Sciatic nerve (tissue), 2 donors: ENCODE data around the gene GPR146. TPM values are rescaled to one million over a fixed set of nuclear protein-coding genes. Genes with fewer than 3 reads are reported as not detected.
"Not testable (repeated sequence)": the region's sequence is repeated elsewhere in the genome, so short reads cannot be mapped to it uniquely, and the experiment has no call there.

ENCODE experiments used
- ATAC-seq: fragments of 200-7000 bp; cut with Tn5 transposase; one replicate; pipeline ENCODE4 v1.9.1; 2020; ENCODE audit warnings: mild to moderate bottlenecking, moderate library complexity
- DNase-seq: peaks from one replicate; pipeline ENCODE4 v3.0.0-alpha.2; 2020; ENCODE audit warnings: low spot score
- intact Hi-C: fragments of 100-400 bp; cut with DNase I; formaldehyde crosslinking; loops from one replicate; pipeline ENCODE4 v1.14.2; 2022
- total RNA-seq: library from RNA; stranded (reverse); fragmentation: NEBNext Ultra II Directional; extraction: Animal tissue kit (Norgen Biotek cat#: 25700); gene quantifications from one replicate; pipeline ENCODE4 v1.2.1, GENCODE V29; 2021
- donor health status: DM: no; HTN: no; CAD: no.
- donor health status: DM: no; HTN: no; CAD: no.

GPR146 gene
- total RNA-seq, 1 donor from 2014 or later = 50.5 TPM

DNA sequence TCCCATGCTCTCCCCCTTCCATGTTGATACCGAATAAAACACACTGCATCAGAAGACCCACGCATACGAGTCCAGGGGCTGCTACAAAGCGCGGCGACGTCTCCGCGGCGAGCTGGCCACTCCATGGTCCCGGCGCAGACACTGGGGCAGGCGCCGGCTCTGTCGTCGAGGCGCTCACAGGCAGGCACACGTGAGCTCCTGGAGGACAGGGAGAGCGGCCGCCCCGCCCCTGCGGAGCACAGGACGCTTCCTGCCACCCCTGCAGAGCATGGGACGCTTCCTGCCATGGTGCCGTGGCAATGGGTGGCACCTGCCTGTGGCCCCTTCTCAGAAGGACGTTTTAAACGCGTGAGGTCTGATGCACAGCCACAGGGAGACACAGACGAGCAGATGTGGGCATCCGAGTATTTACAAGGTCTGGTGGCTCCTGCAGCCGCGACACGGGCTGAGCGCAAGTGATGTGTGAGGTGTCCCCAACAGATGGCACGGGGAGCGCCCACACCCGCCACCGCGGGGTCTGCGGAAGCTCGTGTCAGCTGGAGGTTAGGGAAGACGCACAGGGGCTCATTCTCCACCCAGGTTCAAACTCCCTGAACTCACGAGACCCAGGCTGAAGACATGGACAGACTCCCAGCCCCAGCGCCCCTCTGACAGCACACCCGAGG is 21.4 kb upstream of the GPR146 start:
- intact Hi-C loops = no loop called here
- ATAC-seq (no peak), DNase-seq (no peak)

DNA sequence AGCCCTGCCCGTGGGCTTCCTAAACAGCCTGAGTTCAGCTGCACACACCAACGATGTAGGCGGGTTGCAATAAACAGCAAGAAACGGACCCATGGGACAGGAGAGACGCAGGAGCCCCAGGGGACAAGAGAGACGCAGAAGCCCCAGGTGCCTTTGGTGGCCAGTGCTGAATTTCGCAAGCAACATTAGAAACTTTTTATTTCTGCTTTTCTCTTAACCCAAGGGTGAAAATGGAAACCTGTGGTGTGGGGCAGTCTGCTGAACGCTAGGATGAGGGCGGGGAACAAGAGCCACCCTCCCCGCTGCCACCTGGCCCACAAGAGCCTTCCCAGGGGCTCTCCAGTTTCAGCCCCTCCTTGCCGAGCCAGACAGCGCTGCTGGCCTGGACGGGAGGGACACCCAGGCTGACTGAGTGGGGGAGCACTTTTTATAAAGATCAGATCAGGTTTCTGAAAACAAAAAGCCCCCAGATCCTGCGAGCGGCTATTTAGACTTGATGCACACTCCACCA is 20.0 kb upstream of the GPR146 start:
- intact Hi-C loops = no loop called here
- ATAC-seq (no peak), DNase-seq (no peak)

DNA sequence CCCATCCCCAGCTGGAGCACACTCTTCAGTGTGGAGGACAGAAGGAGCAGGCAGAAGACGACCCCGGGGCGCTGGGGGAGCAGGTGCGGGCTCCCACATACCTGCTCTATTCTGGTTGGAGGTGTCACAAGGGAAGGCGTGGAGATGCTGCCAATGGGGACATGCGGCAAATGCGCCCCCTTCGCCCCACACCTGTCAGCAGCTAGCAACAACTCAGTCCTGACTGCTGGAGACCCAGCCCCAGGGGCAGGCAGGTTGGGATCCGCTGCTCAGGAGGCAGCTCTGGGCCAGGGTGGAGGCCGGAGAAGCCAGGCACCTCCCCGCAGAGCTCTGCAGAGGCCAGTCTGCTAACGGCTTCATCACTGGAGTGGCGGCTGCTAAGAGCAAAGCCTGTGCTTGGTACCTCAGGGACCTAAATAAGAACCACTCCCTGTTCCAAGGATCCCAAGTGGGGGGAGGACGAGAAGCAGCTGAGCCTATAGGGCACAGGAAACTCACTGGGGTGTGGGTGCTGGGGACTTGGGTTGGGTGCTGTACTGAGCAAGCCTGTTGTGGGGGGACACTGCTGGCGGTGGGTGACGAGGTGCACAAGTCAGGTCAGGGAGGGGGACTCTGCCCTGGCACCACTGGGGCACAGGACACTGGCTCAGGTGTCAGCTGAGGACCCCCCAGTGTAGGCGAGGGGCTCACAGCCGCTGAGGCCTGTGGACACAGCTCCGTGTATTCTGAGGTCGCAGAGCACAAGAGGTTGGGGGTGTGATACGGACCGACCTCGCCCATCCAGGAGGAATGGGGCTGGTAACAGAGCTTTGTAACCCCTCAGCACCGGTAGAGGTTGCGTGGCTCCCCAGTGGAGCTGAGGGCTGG is 19.2 kb upstream of the GPR146 start:
- intact Hi-C loops = no loop called here
- DNase-seq (no peak), ATAC-seq (no peak)

DNA sequence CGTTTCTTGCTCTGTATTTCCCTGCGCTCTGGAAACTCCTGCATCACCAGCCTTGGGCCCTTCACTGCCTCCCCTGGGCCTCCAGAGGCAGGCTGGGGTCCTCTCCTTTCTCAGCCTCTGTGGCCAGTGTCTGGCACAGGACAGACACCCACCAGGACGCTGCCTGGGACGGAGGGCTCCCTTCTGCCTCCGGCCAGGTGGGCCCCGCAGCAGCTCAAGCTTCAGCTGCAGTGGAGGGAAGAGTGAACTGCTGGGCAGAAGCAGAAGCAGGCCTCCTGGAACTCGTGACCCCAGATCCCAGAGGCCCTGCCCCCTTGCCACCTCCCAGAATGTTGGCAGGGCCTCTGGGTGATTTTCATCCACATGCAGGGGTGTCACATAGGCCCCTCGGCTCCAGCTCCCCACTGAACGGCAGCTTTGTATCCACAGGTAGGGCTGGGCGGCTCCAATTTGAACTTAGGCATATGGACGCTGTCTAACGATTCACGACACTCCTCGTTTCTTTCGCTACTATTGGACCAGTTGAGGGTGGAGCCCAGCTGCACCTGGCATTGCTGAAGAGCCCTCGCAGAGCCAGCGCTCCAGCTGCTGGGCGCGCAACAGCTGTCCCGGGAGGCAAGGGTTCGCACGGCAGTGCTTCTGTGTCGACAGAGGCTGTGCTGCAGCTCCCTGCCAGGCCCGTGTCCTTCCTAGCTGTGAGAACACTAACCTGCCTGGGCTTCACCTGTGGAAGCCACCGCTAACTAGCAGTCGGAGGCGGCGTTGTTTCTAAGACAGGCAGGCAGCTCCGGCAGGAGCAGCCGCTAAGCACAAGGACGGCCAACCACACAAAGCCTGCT is 18.4 kb upstream of the GPR146 start:
- ATAC-seq = no peak

DNA sequence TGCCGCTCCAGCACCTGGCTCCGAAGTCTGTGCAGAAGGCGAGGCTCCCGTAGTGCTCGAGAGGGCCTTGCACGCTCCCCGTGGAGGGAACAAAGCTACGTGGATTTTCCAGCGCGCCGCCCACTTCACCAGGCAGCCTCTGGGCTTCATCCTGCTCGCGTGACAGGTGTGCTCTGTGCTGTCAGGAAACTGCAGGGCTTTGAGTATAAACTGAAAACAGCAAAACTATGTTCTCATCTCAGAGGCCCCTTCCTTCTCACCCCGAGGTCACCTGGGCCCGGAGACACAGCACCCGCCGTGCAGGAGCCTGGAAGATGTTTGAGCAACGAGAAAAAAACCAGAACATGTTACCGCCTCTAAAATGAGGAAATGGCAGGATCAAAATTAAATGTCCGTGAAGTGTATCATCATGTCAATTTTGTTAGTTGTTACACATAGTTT is 17.6 kb upstream of the GPR146 start:
- DNase-seq (no peak), ATAC-seq (no peak)
- intact Hi-C loops = no loop called here

More for the DNA sequence above, 18.4 kb upstream of the GPR146 start:
- DNase-seq = no peak
- intact Hi-C loops = no loop called here

DNA sequence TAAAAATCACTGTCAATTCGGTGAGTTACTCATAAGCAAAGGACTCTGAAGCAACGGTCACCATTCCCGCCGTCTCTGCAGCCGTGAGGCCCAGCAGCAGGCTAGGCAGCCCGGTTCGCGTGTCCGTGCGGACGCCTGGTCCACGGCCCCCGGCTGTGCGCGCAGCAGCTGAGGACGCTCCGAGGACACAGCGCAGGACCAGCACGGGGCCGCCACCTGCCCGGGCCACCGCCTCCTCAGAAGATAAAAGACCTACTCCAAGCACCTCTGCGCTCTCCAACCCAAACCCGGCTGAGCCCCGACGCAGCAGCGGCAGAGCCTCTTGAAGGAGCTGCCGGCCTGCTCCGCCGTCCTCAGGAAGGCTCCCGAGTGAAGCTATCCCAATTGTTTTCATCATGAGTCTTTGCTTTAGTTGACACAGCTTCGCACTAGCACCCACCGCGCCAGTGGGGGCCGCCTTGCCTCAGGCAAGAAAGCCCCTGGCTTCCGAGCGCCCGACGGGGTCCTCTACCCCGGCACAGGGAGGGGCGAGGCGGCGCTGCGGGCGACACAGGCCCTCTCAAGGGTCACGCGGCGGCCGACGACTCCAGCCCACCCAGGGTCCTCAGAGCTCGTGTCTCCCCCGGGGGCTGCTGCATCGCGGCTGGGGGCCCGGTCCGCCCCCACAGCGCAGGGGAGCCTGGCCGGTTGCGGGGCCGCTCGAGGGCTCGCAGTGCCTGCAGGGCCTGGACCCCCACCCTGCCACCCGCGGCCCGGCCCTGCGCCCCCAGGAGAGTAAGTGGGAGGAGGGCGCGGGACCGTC is 16.9 kb upstream of the GPR146 start:
- intact Hi-C loops = no loop called here
- DNase-seq = no peak
- no peak for ATAC-seq

DNA sequence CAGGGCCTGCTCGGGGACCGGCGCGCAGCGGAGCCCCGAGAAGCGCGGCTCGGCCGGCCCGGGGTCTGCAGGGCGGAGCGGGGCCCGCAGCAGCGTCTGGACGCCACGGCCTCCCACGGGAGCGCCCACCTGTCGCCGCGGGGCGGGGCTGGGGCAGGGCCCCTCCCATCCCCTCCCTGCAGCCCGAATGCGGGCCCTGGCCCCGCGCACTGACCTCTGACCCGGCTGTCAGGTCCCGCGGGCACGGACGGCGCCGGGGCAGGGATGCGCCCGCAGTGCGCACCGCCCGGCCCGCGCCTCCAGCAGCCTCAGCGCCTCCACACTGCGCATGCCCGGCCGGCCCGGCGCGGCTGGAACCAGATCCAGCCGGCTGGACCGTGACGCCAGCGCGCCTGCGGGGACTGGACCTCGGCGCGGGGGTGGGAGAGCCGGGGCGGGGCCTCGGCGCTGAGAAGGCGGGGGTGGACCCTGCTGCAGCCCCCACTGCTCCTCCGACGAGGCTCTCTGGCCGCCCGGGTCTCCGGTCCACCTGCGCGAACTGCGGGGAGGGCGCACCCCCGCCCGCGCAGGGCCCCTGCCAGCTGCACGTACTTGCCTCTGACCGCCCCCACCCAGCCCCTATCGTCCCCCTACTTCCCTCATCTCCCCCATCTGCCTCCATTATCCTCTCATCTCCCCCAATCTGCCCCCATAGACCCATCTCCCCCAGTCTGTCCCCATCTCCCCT is 16.1 kb upstream of the GPR146 start:
- intact Hi-C loops = no loop called here
- peak; percentile 96 for DNase-seq
- peak; percentile 94 for ATAC-seq

DNA sequence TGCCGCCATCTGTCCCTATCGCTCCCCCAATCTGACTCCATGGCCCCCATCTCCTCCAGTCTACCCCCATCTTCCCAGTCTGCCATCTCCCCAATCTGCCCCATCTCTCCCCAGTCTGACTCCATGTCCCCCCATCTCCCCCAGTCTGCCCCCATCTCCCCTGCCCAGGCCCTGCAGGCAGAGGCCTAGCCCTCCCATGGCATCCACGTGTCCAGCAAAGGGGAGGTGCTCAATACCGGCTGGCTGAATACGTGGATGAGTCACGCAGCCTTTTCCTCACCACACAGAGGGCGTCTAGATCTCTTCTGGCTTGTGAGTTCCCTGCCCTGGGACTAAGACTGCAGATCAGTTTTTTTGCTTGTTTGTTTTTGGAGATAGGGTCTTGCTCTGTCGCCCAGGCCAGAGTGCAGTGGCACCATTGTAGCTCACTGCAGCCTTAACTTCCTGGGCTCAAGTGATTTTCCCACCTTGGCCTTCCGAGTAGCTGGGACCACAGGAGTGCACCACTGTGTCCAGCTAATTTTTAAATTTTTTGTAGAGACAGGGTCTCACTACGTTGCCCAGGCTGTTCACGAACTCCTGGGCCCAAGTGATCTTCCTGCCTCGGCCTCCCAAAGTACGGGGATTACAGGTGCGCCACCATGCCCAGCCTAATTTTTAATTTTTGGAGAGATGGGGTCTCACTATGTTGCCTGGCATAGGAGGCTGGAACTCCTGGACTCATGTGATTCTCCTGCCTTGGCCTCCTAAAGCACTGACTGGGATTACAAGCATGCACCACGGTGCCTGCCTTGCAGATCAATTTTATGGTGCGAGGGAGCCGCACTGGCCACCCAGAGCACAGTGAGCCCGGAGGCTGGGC is 15.3 kb upstream of the GPR146 start:
- intact Hi-C loops = no loop called here
- ATAC-seq (peak; percentile 93), DNase-seq (peak; percentile 91)

DNA sequence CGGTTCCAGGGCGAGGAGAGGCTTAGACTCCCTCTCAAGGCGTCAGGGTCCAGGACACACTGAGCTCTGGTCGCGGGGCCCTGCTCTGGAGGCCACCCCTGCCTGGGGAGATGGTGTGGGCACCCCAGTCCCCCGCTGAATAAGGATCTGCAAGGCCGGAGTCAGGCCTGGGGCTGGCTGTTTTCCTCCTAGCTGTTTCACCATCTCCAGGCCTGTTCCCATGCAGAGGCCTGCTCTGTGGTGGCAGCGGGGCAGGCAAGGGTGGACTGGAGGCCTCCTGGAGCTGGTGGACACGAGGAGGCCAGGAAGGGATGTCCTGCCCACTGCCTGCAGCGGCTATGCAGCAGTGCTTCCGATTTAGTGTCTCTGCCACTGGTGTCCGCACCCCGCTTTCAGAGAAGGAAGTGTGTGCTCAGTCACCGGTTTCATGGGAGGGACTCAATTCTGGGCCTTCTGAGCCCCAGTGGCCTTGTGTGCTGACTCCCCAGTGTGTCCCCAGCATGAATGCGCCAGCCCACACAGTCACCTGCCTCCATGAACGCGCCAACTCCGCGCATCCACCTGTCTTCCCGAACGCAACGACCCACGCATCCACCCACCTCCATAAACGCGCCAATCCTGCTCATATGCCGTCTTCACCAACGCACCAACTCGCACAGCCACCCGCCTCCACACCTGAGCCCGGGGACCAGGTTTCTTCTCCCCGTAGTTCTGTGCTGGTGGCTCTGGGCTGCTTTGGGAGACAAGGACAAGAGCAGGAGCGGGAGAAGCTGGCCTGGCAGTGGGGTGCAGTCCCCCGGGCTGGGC is 14.5 kb upstream of the GPR146 start:
- ATAC-seq (no peak), DNase-seq (no peak)
- intact Hi-C loops = no loop called here

DNA sequence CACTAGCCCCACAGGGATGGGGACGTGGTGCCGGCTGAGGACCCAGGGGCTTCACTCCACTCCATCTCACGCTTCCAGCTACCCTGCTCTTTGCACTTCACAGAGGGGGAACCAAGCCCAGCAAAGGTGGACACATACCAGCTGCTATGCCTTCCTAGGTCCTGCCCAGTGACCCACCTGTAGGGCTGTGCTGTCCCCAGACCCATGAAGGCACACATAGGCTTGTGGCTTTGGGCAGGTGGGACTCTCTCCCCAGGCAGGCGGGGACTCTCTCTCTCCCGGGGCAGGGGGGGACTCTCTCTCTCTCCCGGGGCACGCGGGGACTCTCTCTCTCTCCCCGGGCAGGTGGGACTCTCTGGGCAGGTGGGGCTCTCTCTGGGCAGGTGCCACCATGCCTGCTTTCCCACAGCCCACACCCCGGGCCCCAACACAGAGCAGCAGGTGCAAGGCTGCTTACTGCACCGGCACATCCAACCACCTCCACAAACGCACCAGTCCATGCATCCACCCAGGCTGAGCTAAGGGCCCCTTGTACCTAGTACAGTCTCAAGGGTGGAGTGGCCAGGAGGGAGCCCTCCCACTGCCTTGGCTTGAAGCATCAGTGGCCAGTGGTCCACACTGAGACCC is 13.8 kb upstream of the GPR146 start:
- ATAC-seq (no peak), DNase-seq (no peak)
- intact Hi-C loops = no loop called here

DNA sequence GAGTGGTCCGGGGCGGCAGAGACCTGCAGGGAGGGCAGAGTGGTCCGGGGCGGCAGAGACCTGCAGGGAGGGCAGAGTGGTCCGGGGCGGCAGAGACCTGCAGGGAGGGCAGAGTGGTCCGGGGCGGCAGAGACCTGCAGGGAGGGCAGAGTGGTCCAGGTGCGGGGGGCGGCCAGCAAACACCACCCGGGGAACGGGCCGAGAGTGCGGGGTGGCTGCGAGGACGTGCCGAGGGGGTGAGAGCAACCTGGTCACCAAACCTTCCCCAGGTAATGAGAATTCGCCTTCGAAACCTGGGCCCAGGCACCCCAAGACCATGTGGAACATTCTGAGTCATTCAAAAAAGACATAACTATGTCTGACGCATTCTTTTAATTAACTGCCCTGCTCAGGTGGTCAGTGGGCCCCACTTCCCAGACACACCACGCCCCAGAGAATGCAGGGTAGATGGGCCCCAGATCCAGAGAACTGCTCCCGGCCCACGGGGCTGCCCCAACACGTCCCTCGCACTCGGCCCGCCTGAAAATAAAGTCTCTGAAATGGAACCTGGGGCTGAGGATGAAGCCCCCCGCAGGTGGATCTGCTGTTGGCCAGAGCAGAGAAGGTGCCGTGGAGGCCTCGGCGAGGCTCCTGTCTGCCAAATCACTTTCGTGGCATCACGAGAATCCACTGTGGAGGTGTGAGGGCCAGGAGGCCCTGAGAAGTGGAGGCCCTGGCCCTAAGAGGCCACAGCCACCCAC is 12.5 kb upstream of the GPR146 start:
- DNase-seq (no peak), ATAC-seq (no peak)
- intact Hi-C loops = no loop called here

DNA sequence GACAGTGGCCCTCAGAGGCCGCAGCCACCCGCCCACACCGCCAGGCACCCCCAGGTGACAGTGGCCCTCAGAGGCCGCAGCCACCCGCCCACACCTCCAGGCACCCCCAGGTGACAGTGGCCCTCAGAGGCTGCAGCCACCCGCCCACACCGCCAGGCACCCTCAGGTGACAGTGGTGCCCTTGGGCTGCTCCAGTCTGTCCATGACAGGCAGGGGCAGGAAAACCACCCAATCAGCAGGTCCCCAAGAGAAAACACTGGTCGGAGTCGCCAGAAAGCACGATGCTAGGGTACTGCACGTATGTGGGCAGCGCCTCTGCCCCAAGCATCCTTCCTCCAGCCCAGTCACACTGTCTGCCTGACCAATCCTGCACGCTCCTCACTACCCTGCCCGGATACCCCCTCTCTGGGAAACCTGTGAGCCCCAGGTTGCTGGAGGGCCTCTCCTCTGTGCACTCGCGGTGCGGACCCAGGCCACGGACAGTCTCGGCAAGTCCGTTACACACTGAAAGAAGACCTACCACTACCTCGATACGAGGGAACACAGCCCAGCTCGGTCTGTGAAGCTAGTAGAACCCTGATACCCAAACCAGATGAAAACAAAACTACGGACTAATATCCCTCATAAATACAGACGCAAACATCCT is 11.7 kb upstream of the GPR146 start:
- no peak for ATAC-seq
- DNase-seq = no peak
- intact Hi-C loops = no loop called here

DNA sequence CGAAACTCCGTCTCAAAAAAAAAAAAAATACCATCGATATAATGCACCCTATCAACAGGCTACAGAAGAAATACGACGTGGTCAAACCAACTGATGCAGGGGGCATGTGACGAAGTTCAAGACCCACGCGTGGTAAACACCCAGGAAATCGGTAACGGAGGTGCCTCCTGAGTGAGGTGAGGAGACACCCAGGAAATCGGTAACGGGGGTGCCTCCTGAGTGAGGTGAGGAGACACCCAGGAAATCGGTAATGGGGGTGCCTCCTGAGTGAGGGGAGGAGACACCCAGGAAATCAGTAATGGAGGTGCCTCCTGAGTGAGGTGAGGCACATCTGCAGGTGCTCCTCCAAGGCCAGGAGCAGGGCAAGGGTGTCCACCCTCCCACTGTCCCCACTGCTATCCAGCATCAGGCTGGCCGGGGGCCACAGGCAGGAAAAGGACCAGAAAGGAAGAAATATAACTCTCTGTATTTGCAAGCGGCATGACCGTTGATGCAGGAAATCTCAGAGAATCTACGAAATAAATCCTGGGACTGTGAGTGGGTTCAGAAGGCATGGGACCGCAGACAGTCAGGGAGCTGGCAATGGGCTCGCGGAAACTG is 10.7 kb upstream of the GPR146 start:
- ATAC-seq = no peak
- no peak for DNase-seq
- intact Hi-C loops = no loop called here

DNA sequence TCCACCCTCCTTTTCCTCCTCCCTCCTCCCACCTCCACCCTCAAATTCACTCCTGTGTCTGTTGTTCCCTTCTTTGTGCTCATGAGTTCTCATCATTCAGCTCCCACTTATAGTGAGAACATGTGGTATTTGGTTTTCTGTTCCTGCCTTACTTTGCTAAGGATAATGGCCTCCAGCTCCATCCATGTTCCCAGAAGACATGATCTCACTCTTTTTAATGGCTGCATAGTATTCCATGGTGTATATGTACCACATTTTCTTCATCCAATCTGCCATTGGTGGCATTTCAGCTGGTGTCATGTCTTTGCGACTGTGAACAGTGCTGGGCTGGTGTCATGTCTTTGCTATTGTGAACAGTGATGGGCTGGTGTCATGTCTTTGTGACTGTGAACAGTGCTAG is 9.6 kb upstream of the GPR146 start:
- DNase-seq, ATAC-seq, intact Hi-C loops: not testable (repeated sequence)
